ENCODE measurements around the gene ONECUT3. TPM values are rescaled to one million over a fixed set of nuclear protein-coding genes. Genes with fewer than 3 reads are reported as not detected.

The ONECUT3 gene
- total and polyA plus RNA-seq, 3 donors from 2014 or later: 0.13 to 0.39 (median 0.25) TPM

- H3K36me3 ChIP-seq (ENCODE audit: low read depth, missing control alignments): no peaks in the 10 kb centered on the region
- 82% methylated on average over 31 to 33 of the region's 33 CpGs for WGBS, 2 donors
- H3K27me3 ChIP-seq: no peaks in the 10 kb centered on the region
- H3K4me3 ChIP-seq: no peak overlapping the region
- intact Hi-C loops (cut with DNase I; ENCODE audit: low total_unique reads): no loop called here
- H3K27ac ChIP-seq: no peak overlapping the region
- peaks cover 4% of the 10 kb centered on the region for H3K4me1 ChIP-seq
- H3K9me3 ChIP-seq: no peaks in the 10 kb centered on the region
- TF ChIP-seq POLR2A (IDR thresholded peaks at IDR 0.05): no peak
- TF ChIP-seq, protein P1, sequence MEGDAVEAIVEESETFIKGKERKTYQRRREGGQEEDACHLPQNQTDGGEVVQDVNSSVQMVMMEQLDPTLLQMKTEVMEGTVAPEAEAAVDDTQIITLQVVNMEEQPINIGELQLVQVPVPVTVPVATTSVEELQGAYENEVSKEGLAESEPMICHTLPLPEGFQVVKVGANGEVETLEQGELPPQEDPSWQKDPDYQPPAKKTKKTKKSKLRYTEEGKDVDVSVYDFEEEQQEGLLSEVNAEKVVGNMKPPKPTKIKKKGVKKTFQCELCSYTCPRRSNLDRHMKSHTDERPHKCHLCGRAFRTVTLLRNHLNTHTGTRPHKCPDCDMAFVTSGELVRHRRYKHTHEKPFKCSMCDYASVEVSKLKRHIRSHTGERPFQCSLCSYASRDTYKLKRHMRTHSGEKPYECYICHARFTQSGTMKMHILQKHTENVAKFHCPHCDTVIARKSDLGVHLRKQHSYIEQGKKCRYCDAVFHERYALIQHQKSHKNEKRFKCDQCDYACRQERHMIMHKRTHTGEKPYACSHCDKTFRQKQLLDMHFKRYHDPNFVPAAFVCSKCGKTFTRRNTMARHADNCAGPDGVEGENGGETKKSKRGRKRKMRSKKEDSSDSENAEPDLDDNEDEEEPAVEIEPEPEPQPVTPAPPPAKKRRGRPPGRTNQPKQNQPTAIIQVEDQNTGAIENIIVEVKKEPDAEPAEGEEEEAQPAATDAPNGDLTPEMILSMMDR (IDR thresholded peaks at IDR 0.05): no peak
- no peak for DNase-seq
Measured at GRCh38 chr19:1728816-1729567, 24.3 kb upstream of the ONECUT3 start.

DNA sequence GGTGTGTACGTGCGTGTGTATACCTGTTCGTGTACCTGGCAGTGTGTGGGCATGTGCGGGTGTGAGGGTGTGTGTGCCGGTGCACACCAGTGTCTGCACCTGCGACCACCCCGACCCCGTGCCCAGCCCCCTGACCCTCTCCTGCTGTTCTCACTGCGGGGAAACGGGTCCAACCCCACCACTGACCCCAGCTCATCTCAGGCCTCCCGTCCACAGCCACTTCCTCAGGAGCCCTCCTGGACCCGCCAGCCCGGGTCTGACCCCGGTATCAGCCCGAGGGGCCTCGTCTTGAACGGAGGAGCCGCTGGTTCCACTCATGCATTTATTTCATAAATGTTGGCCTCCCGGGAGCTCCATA, 23.8 kb upstream of the ONECUT3 start:
- H3K27me3 ChIP-seq: no peaks in the 10 kb centered on the region
- TF ChIP-seq, protein P1 (IDR thresholded peaks at IDR 0.05): no peak
- no peak for TF ChIP-seq POLR2A (IDR thresholded peaks at IDR 0.05)
- no peak for DNase-seq
- H3K4me3 ChIP-seq: no peak overlapping the region
- H3K4me1 ChIP-seq: peaks cover 4% of the 10 kb centered on the region
- intact Hi-C loops (cut with DNase I; ENCODE audit: low total_unique reads): no loop called here
- H3K27ac ChIP-seq: no peak overlapping the region
- 77 to 78% methylated on average over 11 to 19 of the region's 19 CpGs for WGBS, 2 donors
- H3K9me3 ChIP-seq: no peaks in the 10 kb centered on the region
- no peaks in the 10 kb centered on the region for H3K36me3 ChIP-seq (ENCODE audit: low read depth, missing control alignments)

DNA sequence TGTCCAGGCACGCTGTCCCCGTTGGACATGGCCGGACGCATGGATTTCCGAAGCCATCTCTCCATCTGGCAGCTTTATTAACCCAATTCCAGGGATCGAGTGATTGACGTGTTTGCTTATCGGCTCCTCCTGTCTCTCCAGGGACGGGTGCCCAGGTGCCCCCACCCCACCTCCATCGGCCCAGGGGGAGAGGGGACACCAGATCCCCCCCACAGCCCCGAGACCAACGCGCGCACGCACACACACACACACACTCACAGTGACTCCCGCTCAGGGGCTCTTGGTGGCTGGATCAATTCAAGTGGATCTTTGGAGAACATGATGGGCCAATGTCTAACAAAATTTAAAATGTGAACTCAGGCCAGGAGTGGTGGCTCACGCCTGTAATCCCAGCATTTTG, 23.1 kb upstream of the ONECUT3 start:
- no peak overlapping the region for H3K27ac ChIP-seq
- no peak overlapping the region for H3K4me3 ChIP-seq
- intact Hi-C loops (cut with DNase I; ENCODE audit: low total_unique reads): no loop called here
- no peak for DNase-seq
- no peak for TF ChIP-seq POLR2A (IDR thresholded peaks at IDR 0.05)
- TF ChIP-seq, protein P1 (IDR thresholded peaks at IDR 0.05): no peak
- 71 to 83% methylated on average over 5 to 17 of the region's 17 CpGs for WGBS, 2 donors
- no peaks in the 10 kb centered on the region for H3K36me3 ChIP-seq (ENCODE audit: low read depth, missing control alignments)
- no peaks in the 10 kb centered on the region for H3K27me3 ChIP-seq
- H3K9me3 ChIP-seq: no peaks in the 10 kb centered on the region
- peaks cover 4% of the 10 kb centered on the region for H3K4me1 ChIP-seq

DNA sequence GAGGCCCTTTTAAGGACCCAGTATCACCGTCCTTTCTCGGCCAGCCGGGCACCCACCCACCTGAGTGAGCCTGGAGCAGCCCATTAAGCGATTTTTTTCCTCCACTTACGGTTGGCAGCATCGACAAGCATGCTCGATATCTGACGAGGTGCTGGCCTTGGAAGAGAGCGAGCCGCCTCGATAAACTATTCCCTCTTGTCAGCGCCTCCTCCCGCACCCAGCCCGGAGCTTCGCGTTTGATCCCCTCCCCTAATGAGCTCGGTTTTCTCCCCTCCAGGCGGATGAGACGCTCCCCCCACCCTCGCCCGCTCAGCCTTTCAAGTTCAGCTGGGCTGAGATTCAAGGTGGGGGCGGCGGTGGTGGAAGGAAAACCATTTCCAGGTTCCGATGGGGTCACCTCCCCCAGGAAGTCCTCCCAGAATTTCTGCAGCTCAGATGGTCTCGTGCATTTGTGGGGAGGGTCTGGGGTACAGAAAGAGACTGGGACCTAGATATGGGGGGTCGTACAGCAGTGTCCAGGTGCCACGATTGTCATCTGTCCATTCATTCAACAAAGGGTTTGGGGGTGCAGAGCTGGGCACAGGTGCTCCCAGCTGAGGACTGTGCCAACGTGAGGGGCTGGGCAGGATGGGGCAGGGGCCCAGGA, 18.9 kb upstream of the ONECUT3 start:
- 19 to 23% methylated on average over 23 to 28 of the region's 28 CpGs for WGBS, 2 donors
- intact Hi-C loops (cut with DNase I; ENCODE audit: low total_unique reads): no loop called here
- no peak for DNase-seq

More for the DNA sequence above, 18.9 kb upstream of the ONECUT3 start:
- TF ChIP-seq POLR2A (IDR thresholded peaks at IDR 0.05): no peak
- TF ChIP-seq, protein P1 (IDR thresholded peaks at IDR 0.05): no peak
- Histone ChIP-seq H3K36me3 (ENCODE audit: low read depth, missing control alignments) (no peaks in the 10 kb centered on the region), H3K9me3 (no peaks in the 10 kb centered on the region), H3K4me1 (no peaks in the 10 kb centered on the region), H3K4me3 (no peak overlapping the region), H3K27ac (no peak overlapping the region), H3K27me3 (no peaks in the 10 kb centered on the region)
